Parathyroid adenoma (tissue), 2 donors: ENCODE measurements around the gene AJAP1.

ENCODE experiments used
- H2AFZ ChIP-seq: fragments of 300-600 bp; sonication (generic); one replicate; pipeline ENCODE4 v1.7.0; 2017; ENCODE audit warnings: antibody characterized with exemption, mild to moderate bottlenecking
- H3K27ac ChIP-seq: fragments of 300-600 bp; sonication (generic); one replicate; pipeline ENCODE4 v1.7.0; 2017
- H3K27me3 ChIP-seq: fragments of 300-600 bp; sonication (generic); one replicate; pipeline ENCODE4 v1.7.0; 2017; ENCODE audit warnings: low read length; ENCODE audit not compliant: control insufficient read depth, insufficient read depth
- H3K36me3 ChIP-seq: fragments of 300-600 bp; sonication (generic); one replicate; pipeline ENCODE4 v1.7.0; 2017; ENCODE audit warnings: low read length; ENCODE audit not compliant: control insufficient read depth, insufficient read depth
- H3K4me1 ChIP-seq: fragments of 300-600 bp; sonication (generic); one replicate; pipeline ENCODE4 v1.7.0; 2017; ENCODE audit warnings: control low read depth
- H3K4me2 ChIP-seq: fragments of 300-600 bp; sonication (generic); one replicate; pipeline ENCODE4 v1.7.0; 2017; ENCODE audit warnings: low read length
- H3K4me3 ChIP-seq: fragments of 300-600 bp; sonication (generic); one replicate; pipeline ENCODE4 v1.7.0; 2017; ENCODE audit warnings: low read depth, low read length
- H3K79me2 ChIP-seq: fragments of 300-600 bp; sonication (generic); one replicate; pipeline ENCODE4 v1.7.0; 2017; ENCODE audit warnings: control low read depth
- H3K9ac ChIP-seq: fragments of 300-600 bp; sonication (generic); one replicate; pipeline ENCODE4 v1.7.0; 2017; ENCODE audit warnings: mild to moderate bottlenecking
- H3K9me3 ChIP-seq: fragments of 300-600 bp; sonication (generic); one replicate; pipeline ENCODE4 v1.7.0; 2017; ENCODE audit warnings: low read length; ENCODE audit not compliant: control insufficient read depth
- TF ChIP-seq, protein P1 (sequence below): fragments of 300-600 bp; sonication (generic); IDR thresholded peaks from one replicate; pipeline ENCODE4 v1.7.0; 2017; ENCODE audit warnings: antibody characterized with exemption, mild to moderate bottlenecking
- donor health status: primary hyperparathyroidism.

The AJAP1 gene

DNA sequence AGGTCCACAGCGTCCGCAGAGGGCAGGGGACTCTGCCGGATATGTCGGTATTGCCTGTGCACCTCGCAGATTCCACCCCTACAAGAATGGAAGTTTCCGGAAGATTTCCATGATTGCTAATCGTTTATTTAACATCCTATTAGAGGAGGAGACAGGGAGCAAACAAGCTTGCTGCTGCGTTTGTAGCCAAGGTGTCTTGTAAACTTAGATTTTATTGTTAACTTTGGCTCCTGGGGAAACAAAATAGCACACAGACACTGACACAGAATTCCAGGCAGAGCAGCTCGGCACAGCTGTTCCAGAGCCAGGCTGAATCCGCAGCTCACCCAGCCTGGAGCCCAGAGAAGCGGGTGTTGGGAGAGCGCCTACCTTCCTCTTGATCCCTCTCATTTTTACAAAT lies 75.7 kb downstream of the AJAP1 start:
- H3K27ac ChIP-seq, result no peak overlapping the region
- peaks cover 3% of the 10 kb centered on the region for H3K79me2 ChIP-seq
- TF ChIP-seq, protein P1, sequence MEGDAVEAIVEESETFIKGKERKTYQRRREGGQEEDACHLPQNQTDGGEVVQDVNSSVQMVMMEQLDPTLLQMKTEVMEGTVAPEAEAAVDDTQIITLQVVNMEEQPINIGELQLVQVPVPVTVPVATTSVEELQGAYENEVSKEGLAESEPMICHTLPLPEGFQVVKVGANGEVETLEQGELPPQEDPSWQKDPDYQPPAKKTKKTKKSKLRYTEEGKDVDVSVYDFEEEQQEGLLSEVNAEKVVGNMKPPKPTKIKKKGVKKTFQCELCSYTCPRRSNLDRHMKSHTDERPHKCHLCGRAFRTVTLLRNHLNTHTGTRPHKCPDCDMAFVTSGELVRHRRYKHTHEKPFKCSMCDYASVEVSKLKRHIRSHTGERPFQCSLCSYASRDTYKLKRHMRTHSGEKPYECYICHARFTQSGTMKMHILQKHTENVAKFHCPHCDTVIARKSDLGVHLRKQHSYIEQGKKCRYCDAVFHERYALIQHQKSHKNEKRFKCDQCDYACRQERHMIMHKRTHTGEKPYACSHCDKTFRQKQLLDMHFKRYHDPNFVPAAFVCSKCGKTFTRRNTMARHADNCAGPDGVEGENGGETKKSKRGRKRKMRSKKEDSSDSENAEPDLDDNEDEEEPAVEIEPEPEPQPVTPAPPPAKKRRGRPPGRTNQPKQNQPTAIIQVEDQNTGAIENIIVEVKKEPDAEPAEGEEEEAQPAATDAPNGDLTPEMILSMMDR, result no peak
- no peak overlapping the region for H3K9ac ChIP-seq
- H2AFZ ChIP-seq, result no peak overlapping the region
- H3K27me3 ChIP-seq, result no peaks in the 10 kb centered on the region
- H3K4me1 ChIP-seq, result no peaks in the 10 kb centered on the region
- no peaks in the 10 kb centered on the region for H3K36me3 ChIP-seq
- no peaks in the 10 kb centered on the region for H3K9me3 ChIP-seq
- no peak overlapping the region for H3K4me3 ChIP-seq
- H3K4me2 ChIP-seq, result no peak overlapping the region

DNA sequence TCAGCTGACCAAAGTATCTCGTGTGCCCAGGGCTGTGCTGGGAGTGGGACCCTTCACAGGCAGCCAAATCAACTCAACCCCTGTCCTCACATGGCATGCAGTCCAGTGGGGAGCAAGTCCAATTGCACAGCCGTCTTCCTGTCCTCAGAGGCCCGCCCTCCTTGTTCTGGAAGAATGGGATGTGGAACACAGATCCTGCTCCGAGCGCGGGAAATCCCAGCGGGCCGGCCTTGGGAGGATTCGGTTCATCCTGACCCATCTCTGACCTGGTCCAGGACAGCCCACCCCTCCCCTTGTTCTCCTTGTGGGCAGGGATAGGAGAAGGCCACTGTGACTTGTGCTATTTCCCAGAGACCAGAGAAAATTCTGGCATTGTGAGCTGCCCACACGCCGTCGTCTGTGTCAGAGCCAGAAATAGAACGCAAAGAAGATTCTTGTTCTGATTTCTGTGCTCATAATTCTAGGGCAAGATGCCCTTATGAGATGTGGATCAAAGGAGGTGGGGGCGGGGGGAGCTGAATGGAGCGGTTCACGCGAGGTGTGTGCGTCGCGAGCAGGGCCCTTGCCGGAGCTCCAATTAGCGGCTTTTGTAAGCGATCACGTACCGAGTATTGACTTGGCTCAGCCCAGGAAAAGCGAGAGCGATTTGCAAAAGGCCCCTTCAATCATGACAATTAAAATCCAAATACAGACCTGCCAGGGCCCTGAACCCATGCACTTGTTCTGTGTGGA lies 79.2 kb downstream of the AJAP1 start:
- H3K4me2 ChIP-seq, result no peak overlapping the region
- H3K79me2 ChIP-seq, result peaks cover 3% of the 10 kb centered on the region
- no peaks in the 10 kb centered on the region for H3K4me1 ChIP-seq
- H2AFZ ChIP-seq, result no peak overlapping the region
- TF ChIP-seq, protein P1, result no peak
- H3K27ac ChIP-seq, result no peak overlapping the region
- no peak overlapping the region for H3K9ac ChIP-seq
- H3K27me3 ChIP-seq, result no peaks in the 10 kb centered on the region
- no peaks in the 10 kb centered on the region for H3K36me3 ChIP-seq
- H3K9me3 ChIP-seq, result no peaks in the 10 kb centered on the region
- no peak overlapping the region for H3K4me3 ChIP-seq

DNA sequence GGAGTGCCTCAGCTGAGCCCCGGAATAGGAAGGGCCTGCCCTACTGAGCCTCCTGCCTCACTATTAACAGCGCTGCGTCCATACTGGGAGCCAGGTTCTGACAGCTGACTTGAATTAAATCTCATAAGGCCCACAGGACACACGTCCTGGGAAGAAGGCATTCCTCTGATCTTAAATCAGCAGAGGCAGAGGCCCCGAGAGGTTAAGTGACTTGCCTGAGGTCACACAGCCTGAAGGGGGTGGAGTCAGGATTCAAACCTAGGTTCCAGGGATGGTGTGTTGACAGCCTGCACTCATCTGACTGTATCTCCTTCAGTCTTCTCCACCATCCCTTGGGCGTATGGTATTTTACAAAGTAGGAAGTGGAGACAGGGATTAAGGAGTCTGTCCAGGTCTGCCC lies 79.8 kb downstream of the AJAP1 start:
- Histone ChIP-seq H3K27me3 (no peaks in the 10 kb centered on the region), H3K36me3 (no peaks in the 10 kb centered on the region), H3K4me1 (no peaks in the 10 kb centered on the region), H3K4me3 (no peak overlapping the region), H3K79me2 (peaks cover 3% of the 10 kb centered on the region), H3K27ac (no peak overlapping the region), H3K9me3 (no peaks in the 10 kb centered on the region), H2AFZ (no peak overlapping the region), H3K9ac (no peak overlapping the region), H3K4me2 (no peak overlapping the region)
- TF ChIP-seq, protein P1, result no peak

DNA sequence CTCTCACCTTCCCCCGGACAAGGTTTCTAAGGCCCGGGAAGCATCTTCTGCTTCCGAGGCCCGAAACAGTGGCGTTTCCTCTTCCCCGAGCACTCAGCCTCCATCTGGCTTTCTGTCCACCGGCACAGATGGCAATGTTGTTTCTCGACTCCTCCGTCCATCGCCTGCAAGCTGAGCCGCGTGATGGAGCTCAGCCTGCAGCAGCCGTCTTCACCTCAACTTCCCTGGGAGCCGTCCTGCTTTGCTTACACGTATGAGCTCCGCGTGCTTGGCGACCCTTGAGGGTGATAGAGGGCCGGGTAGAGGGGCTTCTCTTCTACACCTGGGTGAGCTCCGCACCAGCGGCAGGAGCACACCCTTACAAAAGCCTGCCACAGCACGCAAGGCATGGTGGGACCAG lies 80.4 kb downstream of the AJAP1 start:
- Histone ChIP-seq H3K79me2 (peaks cover 3% of the 10 kb centered on the region), H3K27ac (no peak overlapping the region), H3K27me3 (no peaks in the 10 kb centered on the region), H3K36me3 (no peaks in the 10 kb centered on the region), H3K4me2 (no peak overlapping the region), H3K9ac (no peak overlapping the region), H3K4me1 (no peaks in the 10 kb centered on the region), H2AFZ (no peak overlapping the region), H3K9me3 (no peaks in the 10 kb centered on the region), H3K4me3 (no peak overlapping the region)
- TF ChIP-seq, protein P1, result no peak

DNA sequence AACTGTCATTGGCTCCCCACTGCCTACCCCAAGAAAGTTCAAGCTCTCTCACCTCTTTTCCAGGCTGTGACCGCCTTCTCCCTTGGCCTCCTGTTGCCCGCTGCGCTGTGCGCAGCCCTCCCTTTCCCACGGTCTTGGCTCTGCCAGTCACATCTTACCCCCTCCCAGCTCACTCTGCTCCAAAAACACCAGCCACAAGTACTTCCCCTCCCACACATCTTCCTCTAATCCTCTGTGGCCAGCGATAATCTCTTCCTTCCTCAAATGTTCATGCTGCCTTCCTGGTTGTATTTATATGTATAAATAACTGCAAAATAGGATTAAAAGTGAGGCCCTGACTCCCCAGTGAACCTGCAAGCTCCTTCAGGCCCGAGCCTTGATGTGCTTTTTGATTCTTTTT lies 81.8 kb downstream of the AJAP1 start:
- Histone ChIP-seq H3K4me2 (no peak overlapping the region), H3K79me2 (peaks cover 3% of the 10 kb centered on the region), H3K27me3 (no peaks in the 10 kb centered on the region), H3K9me3 (no peaks in the 10 kb centered on the region), H3K9ac (no peak overlapping the region), H3K4me1 (no peaks in the 10 kb centered on the region), H3K4me3 (no peak overlapping the region), H2AFZ (no peak overlapping the region), H3K36me3 (no peaks in the 10 kb centered on the region), H3K27ac (no peak overlapping the region)
- TF ChIP-seq, protein P1, result no peak
